Left forelimb (tissue), 1 donor: ENCODE results near the gene FBXO39.
"Not testable (repeated sequence)": the region's sequence is repeated elsewhere in the genome, so short reads cannot be mapped to it uniquely, and the experiment has no call there.

Experiments used
- DNase-seq: peaks from one replicate; pipeline ENCODE4 v3.0.0-alpha.2; 2018; ENCODE audit warnings: low spot score

Gene FBXO39

GRCh38 chr17:6775871-6776405 is at the start of gene FBXO39:
Gene FBXO39 (plus strand): TSS chr17:6776215. CDS start chr17:6779869, 3,654 bp downstream.
- DNase-seq, result no peak

GRCh38 chr17:6729531-6729930 is 46.5 kb upstream of the FBXO39 start:
- DNase-seq, result no peak

GRCh38 chr17:6746665-6747064 is 29.4 kb upstream of the FBXO39 start:
- DNase-seq, result not testable (repeated sequence)

GRCh38 chr17:6748617-6749016 is 27.4 kb upstream of the FBXO39 start:
- no peak for DNase-seq

- DNase-seq, result no peak
These were observed 26.5 kb upstream of the FBXO39 start for GRCh38 chr17:6749519-6749918.

GRCh38 chr17:6752068-6752909 is 23.7 kb upstream of the FBXO39 start:
- no peak for DNase-seq

GRCh38 chr17:6753006-6753445 is 23.0 kb upstream of the FBXO39 start:
- no peak for DNase-seq

- no peak for DNase-seq
These were observed 22.5 kb upstream of the FBXO39 start for GRCh38 chr17:6753546-6753945.

- no peak for DNase-seq
These were observed 20.7 kb upstream of the FBXO39 start for GRCh38 chr17:6755281-6755680.

GRCh38 chr17:6755731-6756184 is 20.3 kb upstream of the FBXO39 start, which contains the start of gene XAF1:
Gene XAF1 (plus strand): TSS chr17:6756046. CDS start chr17:6756079, 33 bp downstream.
- no peak for DNase-seq

GRCh38 chr17:6756425-6757031 is 19.5 kb upstream of the FBXO39 start:
- DNase-seq, result no peak

GRCh38 chr17:6757747-6758146 is 18.3 kb upstream of the FBXO39 start:
- DNase-seq, result no peak

- no peak for DNase-seq
These were observed 14.2 kb upstream of the FBXO39 start for GRCh38 chr17:6761779-6762178.

GRCh38 chr17:6768447-6768846 is 7.6 kb upstream of the FBXO39 start:
- DNase-seq, result no peak

GRCh38 chr17:6772016-6772415 is 4.0 kb upstream of the FBXO39 start:
- DNase-seq, result no peak

- not testable (repeated sequence) for DNase-seq
These were observed 1.1 kb upstream of the FBXO39 start for GRCh38 chr17:6774906-6775305.

- no peak for DNase-seq
These were observed 3.4 kb downstream of the FBXO39 start for GRCh38 chr17:6779411-6779810.

GRCh38 chr17:6780001-6780400 is 4.0 kb downstream of the FBXO39 start:
- no peak for DNase-seq

GRCh38 chr17:6780886-6781285 is 4.9 kb downstream of the FBXO39 start:
- no peak for DNase-seq

GRCh38 chr17:6782244-6782643 is 6.2 kb downstream of the FBXO39 start:
- DNase-seq, result no peak

- no peak for DNase-seq
These were observed 10.6 kb downstream of the FBXO39 start for GRCh38 chr17:6786618-6787017.

GRCh38 chr17:6787081-6787693 is 11.2 kb downstream of the FBXO39 start:
- no peak for DNase-seq

- DNase-seq, result no peak
These were observed 13.1 kb downstream of the FBXO39 start for GRCh38 chr17:6789146-6789545.
